H1 (cell line): ENCODE data around the gene KRTAP9-2. TPM values are rescaled to one million over a fixed set of nuclear protein-coding genes. Genes with fewer than 3 reads are reported as not detected.

Source experiments
- CTCF ChIA-PET: fragments of 300-600 bp; sonication (Branson Sonifier 250); formaldehyde crosslinking; loops from one replicate; lab custom pipeline; 2021; ENCODE audit not compliant: partially characterized antibody; lab: Charles Lee
- POLR2A ChIA-PET: fragments of 300-600 bp; sonication (Branson Sonifier 250); formaldehyde crosslinking; loops from one replicate; lab custom pipeline; 2021; ENCODE audit warnings: inconsistent platforms; ENCODE audit not compliant: partially characterized antibody; lab: Charles Lee
- DNase-seq, 2 experiments: peaks; one replicate each; pipeline versions ENCODE4 v3.0.0 to v3.0.0-alpha.2; 2010 to 2022; ENCODE audit warnings: low spot score in 2 of 2, low read depth in 1 of 2, mixed read lengths in 1 of 2
- FAIRE-seq: peaks from 2 replicates; lab custom pipeline; 2011; peaks lifted over from hg19 to GRCh38; lab: Jason Lieb, UNC
- H2AFZ ChIP-seq: 2 replicates; pipeline ENCODE4 v1.8.1; 2012; ENCODE audit warnings: low read length, inconsistent platforms
- H2AK5ac ChIP-seq: 2 replicates; pipeline ENCODE4 v1.6.1; 2013; ENCODE audit warnings: low read depth, low read length
- H2BK120ac ChIP-seq: replicated peaks from 2 replicates; pipeline ENCODE3; 2013; ENCODE audit warnings: low read depth, low read length, inconsistent platforms
- H2BK12ac ChIP-seq: 2 replicates; pipeline ENCODE4 v1.6.1; 2013; ENCODE audit warnings: low read depth, low read length
- H2BK15ac ChIP-seq: 2 replicates; pipeline ENCODE4 v1.6.1; 2013; ENCODE audit warnings: low read length
- H2BK20ac ChIP-seq: 2 replicates; pipeline ENCODE4 v1.6.1; 2013; ENCODE audit warnings: low read length
- H2BK5ac ChIP-seq: 2 replicates; pipeline ENCODE4 v1.6.1; 2013; ENCODE audit warnings: low read depth, low read length
- H3K14ac ChIP-seq: 2 replicates; pipeline ENCODE4 v1.6.1; 2013; ENCODE audit warnings: inconsistent platforms; ENCODE audit not compliant: insufficient read length
- H3K18ac ChIP-seq: 2 replicates; pipeline ENCODE4 v1.6.1; 2013; ENCODE audit warnings: low read length; ENCODE audit errors: extremely low read depth
- H3K23ac ChIP-seq: 2 replicates; pipeline ENCODE4 v1.6.1; 2013; ENCODE audit warnings: inconsistent platforms; ENCODE audit not compliant: insufficient read length
- H3K23me2 ChIP-seq: 2 replicates; pipeline ENCODE4 v1.6.1; 2013; ENCODE audit warnings: low read depth, low read length
- H3K27ac ChIP-seq: 2 replicates; pipeline ENCODE4 v1.6.1; 2011; ENCODE audit warnings: low read depth, low read length, inconsistent platforms
- H3K27me3 ChIP-seq, 4 experiments: replicated peaks in 1 of 4; 1 replicate in 1 of 4; 2 replicates in 3 of 4; pipeline versions ENCODE4 v1.6.1 to v1.8.1; 2011 to 2013; ENCODE audit warnings: low read length in 3 of 4, mild to moderate bottlenecking in 3 of 4, inconsistent platforms in 2 of 4, mixed read lengths in 2 of 4, moderate library complexity in 1 of 4; ENCODE audit not compliant: control insufficient read depth in 3 of 4, insufficient read depth in 3 of 4; ENCODE audit errors: extremely low read depth in 1 of 4
- H3K36me3 ChIP-seq, 4 experiments: 2 replicates each; pipeline versions ENCODE4 v1.6.1 to v1.8.1; 2011 to 2013; ENCODE audit warnings: mild to moderate bottlenecking in 4 of 4, low read length in 3 of 4, moderate library complexity in 2 of 4, control low read depth in 1 of 4, inconsistent platforms in 1 of 4; ENCODE audit not compliant: insufficient read depth in 4 of 4, control insufficient read depth in 2 of 4
- H3K4ac ChIP-seq: replicated peaks from 2 replicates; pipeline ENCODE3; 2013; ENCODE audit warnings: low read length, low read depth, mixed read lengths, inconsistent platforms; ENCODE audit not compliant: insufficient read length
- H3K4me1 ChIP-seq, 4 experiments: replicated peaks in 1 of 4; 1 replicate in 1 of 4; 2 replicates in 3 of 4; pipeline versions ENCODE4 v1.6.1 to v1.8.1; 2011 to 2013; ENCODE audit warnings: low read length in 3 of 4, inconsistent platforms in 2 of 4, mixed read lengths in 1 of 4; ENCODE audit not compliant: insufficient read depth in 4 of 4, control insufficient read depth in 3 of 4
- H3K4me2 ChIP-seq, 2 experiments: 2 replicates each; pipeline versions ENCODE4 v1.6.1 to v1.8.1; 2011 to 2013; ENCODE audit warnings: low read depth in 2 of 2, low read length in 2 of 2, control low read depth in 1 of 2, inconsistent platforms in 1 of 2, mild to moderate bottlenecking in 1 of 2; ENCODE audit not compliant: insufficient read depth in 1 of 2
- H3K4me3 ChIP-seq, 4 experiments: fragments of 200-600, 300-600 bp in 1 of 4; sonication (generic), shearing (Covaris generic), sonication (Bioruptor Twin) in 1 of 4; 2 replicates each; pipeline versions ENCODE4 v1.5.1 to v1.8.1; 2011 to 2016; ENCODE audit warnings: low read length in 4 of 4, low read depth in 3 of 4, control low read depth in 2 of 4, inconsistent platforms in 2 of 4, mild to moderate bottlenecking in 2 of 4, mixed read lengths in 1 of 4, moderate library complexity in 1 of 4; ENCODE audit not compliant: insufficient read depth in 2 of 4; ENCODE audit errors: extremely low read depth in 1 of 4
- H3K56ac ChIP-seq: replicated peaks from 2 replicates; pipeline ENCODE3; 2013; ENCODE audit warnings: low read depth, mild to moderate bottlenecking, mixed read lengths, low read length, inconsistent platforms; ENCODE audit not compliant: insufficient read length
- H3K79me1 ChIP-seq: 2 replicates; pipeline ENCODE4 v1.6.1; 2013; ENCODE audit warnings: low read depth, low read length, control low read depth
- H3K79me2 ChIP-seq, 2 experiments: 2 replicates each; pipeline versions ENCODE4 v1.6.1 to v1.8.1; 2012 to 2013; ENCODE audit warnings: low read length in 2 of 2, mild to moderate bottlenecking in 2 of 2, inconsistent platforms in 1 of 2; ENCODE audit not compliant: insufficient read depth in 2 of 2, control insufficient read depth in 1 of 2
- H3K9ac ChIP-seq, 4 experiments: replicated peaks in 1 of 4; 1 replicate in 1 of 4; 2 replicates in 3 of 4; pipeline versions ENCODE4 v1.6.1 to v1.8.1; 2011 to 2013; ENCODE audit warnings: low read depth in 3 of 4, low read length in 3 of 4, control low read depth in 2 of 4, mild to moderate bottlenecking in 2 of 4, moderate library complexity in 2 of 4, inconsistent platforms in 1 of 4; ENCODE audit errors: extremely low read depth in 1 of 4
- H3K9me3 ChIP-seq, 2 experiments: 2 replicates each; pipeline versions ENCODE4 v1.6.1 to v1.8.1; 2012 to 2013; ENCODE audit warnings: mild to moderate bottlenecking in 2 of 2, moderate library complexity in 2 of 2, control low read depth in 1 of 2, inconsistent platforms in 1 of 2, low read depth in 1 of 2, low read length in 1 of 2, mixed read lengths in 1 of 2; ENCODE audit not compliant: insufficient read depth in 2 of 2
- H4K20me1 ChIP-seq, 2 experiments: replicated peaks in 1 of 2; 2 replicates each; pipeline versions ENCODE3 to v1.8.1; 2011 to 2013; ENCODE audit warnings: inconsistent platforms in 2 of 2, low read length in 2 of 2, mild to moderate bottlenecking in 1 of 2; ENCODE audit not compliant: insufficient read depth in 2 of 2, control insufficient read depth in 1 of 2
- H4K5ac ChIP-seq: 2 replicates; pipeline ENCODE4 v1.6.1; 2013; ENCODE audit warnings: low read length, low read depth, mixed read lengths, inconsistent platforms; ENCODE audit not compliant: insufficient read length
- H4K8ac ChIP-seq: 2 replicates; pipeline ENCODE4 v1.8.0; 2013; ENCODE audit warnings: mild to moderate bottlenecking, moderate library complexity, low read length, inconsistent platforms; ENCODE audit not compliant: insufficient read depth; ENCODE audit errors: extremely low read depth
- H4K91ac ChIP-seq: replicated peaks from 2 replicates; pipeline ENCODE3; 2013; ENCODE audit warnings: low read length, mixed read lengths, inconsistent platforms; ENCODE audit not compliant: insufficient read length
- CHD2 ChIP-seq: IDR thresholded peaks from 2 replicates; pipeline ENCODE4 v1.6.1; 2012; ENCODE audit warnings: low read length, improper control_type of control experiment
- E2F6 ChIP-seq: IDR thresholded peaks from 2 replicates; pipeline ENCODE4 v1.6.1; 2012; ENCODE audit warnings: inconsistent platforms
- NRF1 ChIP-seq: IDR thresholded peaks from 2 replicates; pipeline ENCODE4 v1.6.1; 2011; ENCODE audit warnings: mild to moderate bottlenecking, low read depth, low read length, improper control_type of control experiment
- SP4 ChIP-seq: IDR thresholded peaks from 2 replicates; pipeline ENCODE4 v1.6.1; 2012; ENCODE audit warnings: low read length, inconsistent platforms
- TAF1 ChIP-seq: IDR thresholded peaks from 2 replicates; pipeline ENCODE4 v1.6.1; 2011; ENCODE audit warnings: mild to moderate bottlenecking, low read depth, low read length
- WGBS, 2 experiments: shearing (Covaris generic) in 1 of 2; methylation state at CpG; one replicate each; pipeline versions ENCODE4 v1.1.6 to v1.1.7; 2013 to 2015; ENCODE audit warnings: low lambda C conversion rate in 2 of 2, mixed read lengths in 2 of 2, inconsistent platforms in 1 of 2, low coverage in 1 of 2, missing lambda C conversion rate in 1 of 2; ENCODE audit not compliant: insufficient replicate concordance in 2 of 2, insufficient coverage in 1 of 2, insufficient read length in 1 of 2; ENCODE audit errors: extremely low coverage in 1 of 2, missing lambda C conversion rate in 1 of 2; 5-methylcytosine and 5-hydroxymethylcytosine counted together
- polyA plus RNA-seq, 7 experiments: library from polyadenylated mRNA; depleted of rRNA in 3 of 7; stranded (reverse) in 5 of 7; unstranded in 2 of 7; fragments of >200 nt in 5 of 7; fragments of 200-250 nt in 2 of 7; gene quantifications; 1 replicate in 5 of 7; 2 replicates in 1 of 7; 4 replicates in 1 of 7; pipeline versions ENCODE4 v1.2.1 to v1.2.3, GENCODE V29; 2011 to 2013; ENCODE audit warnings: missing spikeins in 2 of 7, mixed read lengths in 2 of 7
- total RNA-seq: library from RNA; stranded (reverse); fragmentation: NEBNext Ultra II Directional; extraction: Animal tissue kit (Norgen Biotek cat#: 25700); gene quantifications from 2 replicates; pipeline ENCODE4 v1.2.1, GENCODE V29; 2021

The KRTAP9-2 gene
- total and polyA plus RNA-seq, 2 of the 8 experiments (the other 6 are each of a cell fraction or from before 2014, with no cell fraction given) = not detected

- Histone ChIP-seq H3K9ac (no peak overlapping the region), H4K91ac (no peak overlapping the region), H3K79me1 (no peaks in the 10 kb centered on the region), H2BK12ac (no peak overlapping the region), H2BK15ac (no peak overlapping the region), H2BK20ac (no peak overlapping the region), H3K18ac (no peak overlapping the region), H4K8ac (no peak overlapping the region), H3K4me2 (no peak overlapping the region), H3K36me3 (no peaks in the 10 kb centered on the region), H3K14ac (no peak overlapping the region), H3K23me2 (no peaks in the 10 kb centered on the region; the same call in 1 of the 2 replicates), H3K56ac (no peak overlapping the region), H3K4me1 (no peaks in the 10 kb centered on the region; a peak in 2 of 7 replicates), H2AFZ (no peak overlapping the region), H3K4me3 (no peak overlapping the region), H4K20me1 (no peaks in the 10 kb centered on the region), H2AK5ac (no peak overlapping the region), H3K9me3 (no peaks in the 10 kb centered on the region), H3K27ac (no peak overlapping the region), H3K79me2 (no peaks in the 10 kb centered on the region), H3K23ac (no peak overlapping the region), H2BK5ac (no peak overlapping the region), H3K4ac (no peak overlapping the region), H2BK120ac (no peak overlapping the region), H3K27me3 (no peaks in the 10 kb centered on the region), H4K5ac (no peak overlapping the region)
- FAIRE-seq (no peak), DNase-seq (no peak)
- POLR2A ChIA-PET = no interaction called here
- 94% methylated on average over 1 of the region's 1 CpG; no CpG with 5 or more reads in 1 of the 2 experiments for WGBS, 2 experiments
- CTCF ChIA-PET = interaction anchor here (0.8 kb wide), 1 partner anchor 180 kb away, joined by 3 read pairs; no protein-coding TSS in a partner anchor
- no peak for TF ChIP-seq TAF1
- no peak for TF ChIP-seq CHD2
- TF ChIP-seq SP4 = no peak
- no peak for TF ChIP-seq NRF1
- TF ChIP-seq E2F6 = no peak
Observed at GRCh38 chr17:41185001-41185400, 41.4 kb upstream of the KRTAP9-2 start.
